GM12878 (cell line): ENCODE results near the gene NDUFV1. TPM values are rescaled to one million over a fixed set of nuclear protein-coding genes. Genes with fewer than 3 reads are reported as not detected.

Experiments used
- CBFB ChIP-seq: IDR thresholded peaks from 2 replicates; pipeline ENCODE4 v1.6.1; 2016; ENCODE audit warnings: antibody characterized with exemption, low read depth
- CHD1 ChIP-seq: IDR thresholded peaks from 2 replicates; pipeline ENCODE4 v1.6.1; 2012; ENCODE audit warnings: low read depth, low read length, improper control_type of control experiment
- EED ChIP-seq: sonication (generic); IDR thresholded peaks from 2 replicates; pipeline ENCODE4 v1.6.1; 2016; ENCODE audit warnings: antibody characterized with exemption, low read depth
- EGR1 ChIP-seq, 2 experiments: IDR thresholded peaks; 1 replicate in 1 of 2; 2 replicates in 1 of 2; pipeline ENCODE4 v1.6.1; 2011 to 2012; ENCODE audit warnings: low read depth in 2 of 2, low read length in 2 of 2, borderline replicate concordance in 1 of 2, mild to moderate bottlenecking in 1 of 2, moderate library complexity in 1 of 2
- FOS ChIP-seq: IDR thresholded peaks from 3 replicates; pipeline ENCODE4 v1.6.1; 2011; ENCODE audit warnings: borderline replicate concordance; ENCODE audit not compliant: insufficient read length; ENCODE audit errors: extremely low read depth
- GATAD2B ChIP-seq: fragments of 450-650 bp; conservative IDR thresholded peaks from 2 replicates; pipeline ENCODE4 v1.6.1; 2017; ENCODE audit warnings: low read depth, mild to moderate bottlenecking, moderate library complexity
- HDGF ChIP-seq: fragments of 450-650 bp; IDR thresholded peaks from 2 replicates; pipeline ENCODE4 v1.6.1; 2016; ENCODE audit warnings: antibody characterized with exemption
- IKZF2 ChIP-seq, 2 experiments: fragments of 450-650 bp; IDR thresholded peaks; 2 replicates each; pipeline ENCODE4 v1.6.1; 2017; ENCODE audit warnings: mild to moderate bottlenecking in 2 of 2, moderate library complexity in 2 of 2
- KAT2A ChIP-seq: conservative IDR thresholded peaks from 2 replicates; pipeline ENCODE4 v1.6.1; 2011; ENCODE audit warnings: low read depth, low read length; ENCODE audit not compliant: control insufficient read depth
- MTA2 ChIP-seq: fragments of 450-650 bp; IDR thresholded peaks from 2 replicates; pipeline ENCODE4 v1.6.1; 2016; ENCODE audit warnings: low read depth, mild to moderate bottlenecking, moderate library complexity
- NFYB ChIP-seq: IDR thresholded peaks from 2 replicates; pipeline ENCODE4 v1.6.1; 2011; ENCODE audit warnings: low read depth, mild to moderate bottlenecking, low read length, improper control_type of control experiment, moderate library complexity; ENCODE audit not compliant: insufficient read depth
- RAD51 ChIP-seq: fragments of 450-650 bp; IDR thresholded peaks from 2 replicates; pipeline ENCODE4 v1.6.1; 2016; ENCODE audit warnings: moderate library complexity, mild to moderate bottlenecking, inconsistent platforms
- SKIL ChIP-seq: fragments of 450-650 bp; IDR thresholded peaks from 2 replicates; pipeline ENCODE4 v1.6.1; 2017; ENCODE audit warnings: mild to moderate bottlenecking, low read depth, inconsistent platforms; ENCODE audit not compliant: poor library complexity, severe bottlenecking
- SMAD5 ChIP-seq: IDR thresholded peaks from 2 replicates; pipeline ENCODE4 v1.6.1; 2016; ENCODE audit warnings: antibody characterized with exemption, low read depth
- STAT1 ChIP-seq: fragments of 450-650 bp; conservative IDR thresholded peaks from 2 replicates; pipeline ENCODE4 v1.6.1; 2014; ENCODE audit warnings: antibody characterized with exemption, mild to moderate bottlenecking
- TCF7 ChIP-seq: IDR thresholded peaks from 2 replicates; pipeline ENCODE4 v1.6.1; 2014; ENCODE audit warnings: antibody characterized with exemption, borderline replicate concordance
- ZZZ3 ChIP-seq: IDR thresholded peaks from 2 replicates; pipeline ENCODE4 v1.6.1; 2011; ENCODE audit warnings: low read depth; ENCODE audit not compliant: control insufficient read depth, insufficient read length
- polyA plus RNA-seq, 11 experiments: library from polyadenylated mRNA; depleted of rRNA in 4 of 11; unstranded in 6 of 11; stranded (reverse) in 5 of 11; fragments of >200 nt; fragmentation: Nextera tagmentation in 4 of 11; fragmentation: Illumina TruSeq in 1 of 11; extraction: Ambion mirVana in 4 of 11; extraction: Trizol in 1 of 11; gene quantifications; 1 replicate in 1 of 11; 2 replicates in 10 of 11; pipeline versions ENCODE4 v1.2.1 to v1.2.3, GENCODE V29; 2011 to 2016; ENCODE audit warnings: inconsistent platforms in 2 of 11, missing spikeins in 2 of 11, low read depth in 1 of 11
- total RNA-seq, 4 experiments: library from RNA; depleted of rRNA in 3 of 4; stranded (reverse); fragments of >200 nt in 3 of 4; fragmentation: Illumina TruSeq in 1 of 4; extraction: Trizol in 1 of 4; gene quantifications; 2 replicates each; pipeline versions ENCODE4 v1.2.1 to v1.2.3, GENCODE V29; 2013 to 2021
- TF ChIP-seq, protein P1 (sequence below): fragments of 450-650 bp; IDR thresholded peaks from 2 replicates; pipeline ENCODE4 v1.6.1; 2017; ENCODE audit warnings: borderline replicate concordance

NDUFV1 gene
- total and polyA plus RNA-seq, 10 of the 15 experiments (the other 5 are each of a cell fraction or from before 2014, with no cell fraction given): 8.2 to 380 (median 231) TPM

- no peak for TF ChIP-seq EGR1 (IDR thresholded peaks at IDR 0.05; ENCODE audit: borderline replicate concordance in 1 of 2, low read depth in 2 of 2, low read length in 2 of 2)
- no peak for TF ChIP-seq HDGF
- peak; percentile 60 to 68 for TF ChIP-seq IKZF2 (IDR thresholded peaks at IDR 0.05)
- TF ChIP-seq KAT2A: no peak
- TF ChIP-seq SKIL: no peak
- TF ChIP-seq, protein P1, sequence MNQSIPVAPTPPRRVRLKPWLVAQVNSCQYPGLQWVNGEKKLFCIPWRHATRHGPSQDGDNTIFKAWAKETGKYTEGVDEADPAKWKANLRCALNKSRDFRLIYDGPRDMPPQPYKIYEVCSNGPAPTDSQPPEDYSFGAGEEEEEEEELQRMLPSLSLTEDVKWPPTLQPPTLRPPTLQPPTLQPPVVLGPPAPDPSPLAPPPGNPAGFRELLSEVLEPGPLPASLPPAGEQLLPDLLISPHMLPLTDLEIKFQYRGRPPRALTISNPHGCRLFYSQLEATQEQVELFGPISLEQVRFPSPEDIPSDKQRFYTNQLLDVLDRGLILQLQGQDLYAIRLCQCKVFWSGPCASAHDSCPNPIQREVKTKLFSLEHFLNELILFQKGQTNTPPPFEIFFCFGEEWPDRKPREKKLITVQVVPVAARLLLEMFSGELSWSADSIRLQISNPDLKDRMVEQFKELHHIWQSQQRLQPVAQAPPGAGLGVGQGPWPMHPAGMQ: no peak
- no peak for TF ChIP-seq CHD1
- TF ChIP-seq STAT1: 0 out of 2 replicates have a peak, but pooled peaks have one; percentile 77
- TF ChIP-seq TCF7: no peak
- TF ChIP-seq MTA2: no peak
- no peak for TF ChIP-seq NFYB
- no peak for TF ChIP-seq ZZZ3
- TF ChIP-seq EED: peak; percentile 77; the same call in 1 of the 2 replicates
- no peak for TF ChIP-seq FOS
- peak; percentile 79 for TF ChIP-seq CBFB
- TF ChIP-seq RAD51: no peak
- TF ChIP-seq SMAD5: peak; percentile 86
- TF ChIP-seq GATAD2B: peak; percentile 96
Measured at GRCh38 chr11:67583247-67584204, 23.2 kb upstream of the NDUFV1 start, which contains the start of gene GSTP1 (continued).
